PFSK-1 (cell line): ENCODE measurements around the gene IFI16.

Source experiments
- FOXP2 ChIP-seq: optimal IDR thresholded peaks from 2 replicates; pipeline ENCODE3; 2011; ENCODE audit warnings: borderline replicate concordance, control low read depth, inconsistent platforms; ENCODE audit not compliant: insufficient read depth; ENCODE audit errors: extremely low read length, extremely low read depth
- POLR2AphosphoS5 ChIP-seq: IDR thresholded peaks from 2 replicates; pipeline ENCODE4 v1.6.1; 2012; ENCODE audit warnings: low read depth, mild to moderate bottlenecking, control low read depth, low read length, moderate library complexity
- REST ChIP-seq, 2 experiments: IDR thresholded peaks; 2 replicates each; pipeline versions ENCODE4 v1.6.1 to v1.8.0; 2011 to 2012; ENCODE audit warnings: low read depth in 2 of 2, low read length in 2 of 2, control low read depth in 1 of 2, inconsistent platforms in 1 of 2, mild to moderate bottlenecking in 1 of 2, moderate library complexity in 1 of 2; ENCODE audit not compliant: insufficient read depth in 1 of 2
- SIN3A ChIP-seq: IDR thresholded peaks from 2 replicates; pipeline ENCODE4 v1.6.1; 2012; ENCODE audit warnings: mild to moderate bottlenecking, low read length, moderate library complexity, borderline replicate concordance; ENCODE audit not compliant: insufficient read depth
- TAF1 ChIP-seq: IDR thresholded peaks from 2 replicates; pipeline ENCODE4 v1.6.1; 2012; ENCODE audit warnings: low read length, control low read depth, borderline replicate concordance; ENCODE audit not compliant: insufficient read depth

IFI16 gene

GRCh38 chr1:158972841-158973240 is 36.9 kb upstream of the IFI16 start:
- TF ChIP-seq FOXP2 (no peak), REST (IDR thresholded peaks at IDR 0.05; ENCODE audit: insufficient read depth in 1 of 2, low read depth in 2 of 2, low read length in 2 of 2) (no peak), POLR2AphosphoS5 (no peak)

GRCh38 chr1:158976219-158976618 is 33.5 kb upstream of the IFI16 start:
- TF ChIP-seq POLR2AphosphoS5 (no peak), SIN3A (no peak), REST (IDR thresholded peaks at IDR 0.05; ENCODE audit: insufficient read depth in 1 of 2, low read depth in 2 of 2, low read length in 2 of 2) (no peak), TAF1 (no peak), FOXP2 (no peak)

- TF ChIP-seq REST (IDR thresholded peaks at IDR 0.05; ENCODE audit: insufficient read depth in 1 of 2, low read depth in 2 of 2, low read length in 2 of 2) (no peak), FOXP2 (no peak), TAF1 (no peak), SIN3A (no peak)
Observed at GRCh38 chr1:158978730-158979129, 31.0 kb upstream of the IFI16 start.

- TF ChIP-seq FOXP2 (no peak), POLR2AphosphoS5 (no peak), SIN3A (no peak), REST (IDR thresholded peaks at IDR 0.05; ENCODE audit: insufficient read depth in 1 of 2, low read depth in 2 of 2, low read length in 2 of 2) (no peak), TAF1 (no peak)
Observed at GRCh38 chr1:158979229-158979628, 30.5 kb upstream of the IFI16 start.

GRCh38 chr1:158983235-158983634 is 26.5 kb upstream of the IFI16 start:
- TF ChIP-seq REST (IDR thresholded peaks at IDR 0.05; ENCODE audit: insufficient read depth in 1 of 2, low read depth in 2 of 2, low read length in 2 of 2) (no peak), TAF1 (no peak), POLR2AphosphoS5 (no peak), SIN3A (no peak), FOXP2 (no peak)
